ENCODE results near the gene FGFR3. TPM values are rescaled to one million over a fixed set of nuclear protein-coding genes. Genes with fewer than 3 reads are reported as not detected.

FGFR3 gene
- polyA plus RNA-seq, 1 of the 3 experiments (the other 2 are of a cell fraction) = 1.1 TPM

DNA sequence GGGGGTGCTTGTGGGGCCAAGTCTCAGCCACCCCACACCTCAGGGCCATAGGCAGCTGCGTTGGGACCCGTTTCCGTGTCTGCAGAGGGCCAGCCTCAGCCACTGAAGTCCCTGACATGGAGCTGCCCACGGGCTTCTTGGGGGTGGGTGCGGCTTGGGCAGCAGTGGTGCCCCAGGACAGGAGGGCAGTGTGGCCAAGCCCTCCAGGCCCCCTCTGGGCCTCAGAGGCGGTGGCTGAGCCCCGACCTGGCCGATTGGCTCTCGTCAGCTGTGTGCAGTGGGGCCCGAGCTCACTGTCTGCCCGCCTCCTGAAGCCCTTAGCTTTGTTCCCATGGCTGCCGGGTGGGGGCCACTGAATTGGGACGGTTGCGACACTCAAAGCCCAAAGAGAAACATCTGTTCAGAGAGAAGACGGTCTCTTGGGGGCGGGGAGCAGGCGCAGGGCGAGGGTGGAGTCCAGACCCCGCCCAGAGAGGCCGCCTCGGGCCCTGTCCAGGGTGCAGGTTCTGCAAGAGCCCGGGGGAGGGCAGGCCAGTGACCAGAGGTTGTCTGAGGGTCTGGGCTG, 9.1 kb downstream of the FGFR3 start (continued):
- no peak for TF ChIP-seq CTCF (IDR thresholded peaks at IDR 0.05)

DNA sequence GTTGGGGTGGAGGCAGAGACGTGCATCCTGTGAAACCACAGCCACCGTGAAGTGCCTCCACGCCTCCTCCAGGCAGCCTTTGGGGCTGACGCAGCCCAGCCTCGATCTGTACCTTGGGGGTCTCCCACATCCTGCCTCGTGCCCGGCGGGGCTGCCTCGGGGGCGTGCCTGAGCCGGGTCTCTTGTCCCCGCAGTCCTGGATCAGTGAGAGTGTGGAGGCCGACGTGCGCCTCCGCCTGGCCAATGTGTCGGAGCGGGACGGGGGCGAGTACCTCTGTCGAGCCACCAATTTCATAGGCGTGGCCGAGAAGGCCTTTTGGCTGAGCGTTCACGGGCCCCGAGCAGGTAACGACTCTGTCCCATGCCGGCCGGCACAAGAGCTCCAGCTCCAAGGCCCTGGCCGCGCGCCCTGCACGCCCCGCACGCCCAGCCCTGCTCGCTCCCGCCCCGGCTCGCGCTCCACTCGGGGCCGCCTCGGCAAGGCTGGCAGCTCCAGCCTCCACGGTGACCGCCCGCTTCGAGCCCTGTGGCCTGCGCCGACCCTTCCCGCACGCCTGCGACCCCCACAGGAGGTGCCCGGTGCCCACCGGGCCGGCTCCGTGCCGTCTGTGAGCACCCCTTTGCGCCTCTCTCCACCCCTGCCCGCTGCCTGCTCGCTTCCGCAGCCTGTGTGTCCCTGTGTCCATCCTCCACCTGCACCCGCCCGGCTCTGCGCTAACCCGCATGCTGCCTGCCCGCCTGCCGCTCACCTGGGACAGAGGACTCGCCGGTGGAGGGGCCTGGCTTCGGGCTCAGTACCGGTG, 9.8 kb downstream of the FGFR3 start:
- 94% methylated on average over 54 of the region's 71 CpGs for WGBS (ENCODE audit: low lambda C conversion rate)
- POLR2A ChIA-PET = interaction anchor here (1.0 kb wide), 1 partner anchor 16 kb away, joined by 3 read pairs; no protein-coding TSS in a partner anchor

DNA sequence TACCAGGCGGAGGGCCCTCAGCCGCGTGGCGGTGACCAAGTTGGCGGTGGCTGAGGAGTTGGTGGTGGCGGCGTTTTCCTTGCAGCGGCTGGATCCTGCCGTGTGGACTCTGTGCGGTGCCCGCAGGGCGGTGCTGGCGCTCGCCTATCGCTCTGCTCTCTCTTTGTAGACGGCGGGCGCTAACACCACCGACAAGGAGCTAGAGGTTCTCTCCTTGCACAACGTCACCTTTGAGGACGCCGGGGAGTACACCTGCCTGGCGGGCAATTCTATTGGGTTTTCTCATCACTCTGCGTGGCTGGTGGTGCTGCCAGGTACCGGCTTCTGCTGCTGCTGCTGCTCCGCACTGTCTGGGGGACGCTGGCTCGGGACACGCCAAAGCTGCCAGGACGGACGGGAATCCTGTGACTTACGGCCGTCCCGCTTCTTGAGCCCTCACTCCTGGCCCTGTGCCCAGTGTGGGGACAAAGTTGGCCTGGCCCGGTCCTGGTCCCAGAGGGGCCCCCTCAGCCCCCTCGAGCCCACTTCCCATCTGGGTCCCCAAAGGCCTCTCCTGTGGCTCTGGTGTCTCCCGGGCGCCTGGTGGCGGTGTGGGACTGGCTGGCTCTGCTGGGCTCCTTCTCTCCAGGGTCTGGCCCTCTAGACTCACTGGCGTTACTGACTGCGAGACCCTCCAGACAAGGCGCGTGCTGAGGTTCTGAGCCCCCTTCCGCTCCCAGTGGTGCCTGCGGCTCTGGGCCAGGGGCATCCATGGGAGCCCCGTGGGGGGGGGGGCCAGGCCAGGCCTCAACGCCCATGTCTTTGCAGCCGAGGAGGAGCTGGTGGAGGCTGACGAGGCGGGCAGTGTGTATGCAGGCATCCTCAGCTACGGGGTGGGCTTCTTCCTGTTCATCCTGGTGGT, 10.7 kb downstream of the FGFR3 start:
- no peaks in the 10 kb centered on the region for H3K9me2 ChIP-seq
- POLR2A ChIA-PET = interaction anchor here (1.0 kb wide), 1 partner anchor 17 kb away, joined by 3 read pairs; no protein-coding TSS in a partner anchor
- CTCF ChIA-PET = interaction anchor here (1.2 kb wide), 1 partner anchor 55 kb away, joined by 7 read pairs; no protein-coding TSS in a partner anchor
- TF ChIP-seq RCOR1 (IDR thresholded peaks at IDR 0.05; ENCODE audit: low read length) (no peak), TCF12 (IDR thresholded peaks at IDR 0.05) (no peak), SMC3 (IDR thresholded peaks at IDR 0.05; ENCODE audit: low read depth, low read length) (no peak), IRF3 (IDR thresholded peaks at IDR 0.05; ENCODE audit: low read depth, low read length) (no peak), GATA2 (CRISPR knock-in tag; IDR thresholded peaks at IDR 0.05) (no peak), ELF1 (IDR thresholded peaks at IDR 0.05) (no peak), REST (IDR thresholded peaks at IDR 0.05; ENCODE audit: low read depth, low read length) (no peak)
- TF ChIP-seq, protein P1, sequence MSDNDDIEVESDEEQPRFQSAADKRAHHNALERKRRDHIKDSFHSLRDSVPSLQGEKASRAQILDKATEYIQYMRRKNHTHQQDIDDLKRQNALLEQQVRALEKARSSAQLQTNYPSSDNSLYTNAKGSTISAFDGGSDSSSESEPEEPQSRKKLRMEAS (IDR thresholded peaks at IDR 0.05; ENCODE audit: low read depth) = no peak

More for the DNA sequence above, 9.8 kb downstream of the FGFR3 start:
- no peaks in the 10 kb centered on the region for H3F3A ChIP-seq (replicated peaks; ENCODE audit: insufficient read depth)
- no peak overlapping the region for H3K4me2 ChIP-seq
- H3K79me2 ChIP-seq (ENCODE audit: insufficient read depth) = no peaks in the 10 kb centered on the region
- no peaks in the 10 kb centered on the region for H4K20me1 ChIP-seq (ENCODE audit: insufficient read depth)
- no peaks in the 10 kb centered on the region for H3K4me1 ChIP-seq (ENCODE audit: control insufficient read depth in 1 of 2, insufficient read depth in 2 of 2, low read depth in 1 of 2, low read length in 1 of 2)
- H3K27ac ChIP-seq (ENCODE audit: low read depth in 2 of 2, low read length in 1 of 2) = no peak overlapping the region
- DNase-seq = no peak
- no peaks in the 10 kb centered on the region for H3K9me3 ChIP-seq
- CTCF ChIA-PET = no interaction called here
- no peaks in the 10 kb centered on the region for H3K9me2 ChIP-seq
- no peak overlapping the region for H3K4me3 ChIP-seq (ENCODE audit: low read depth in 2 of 2, low read length in 1 of 2)
- no peak overlapping the region for H2AFZ ChIP-seq (ENCODE audit: low read depth)
- H3K9ac ChIP-seq = no peak overlapping the region
- no peaks in the 10 kb centered on the region for H3K27me3 ChIP-seq (ENCODE audit: insufficient read depth)
- no peaks in the 10 kb centered on the region for H3K36me3 ChIP-seq (replicated peaks in 1 of 2; ENCODE audit: control insufficient read depth in 1 of 2, insufficient read depth in 2 of 2, low read length in 1 of 2)
- TF ChIP-seq USF2 (IDR thresholded peaks at IDR 0.05; ENCODE audit: borderline replicate concordance, low read depth, low read length) (no peak), EZH2phosphoT487 (IDR thresholded peaks at IDR 0.05; ENCODE audit: borderline replicate concordance, low read depth) (no peak), FOXJ3 (CRISPR knock-in tag; IDR thresholded peaks at IDR 0.05) (no peak)
- TF ChIP-seq, protein P1 (IDR thresholded peaks at IDR 0.05; ENCODE audit: low read depth) = no peak

More for the DNA sequence above, 10.7 kb downstream of the FGFR3 start:
- Histone ChIP-seq H2AFZ (ENCODE audit: low read depth) (no peak overlapping the region), H3K4me2 (no peak overlapping the region), H3K9me3 (no peaks in the 10 kb centered on the region), H3K4me3 (ENCODE audit: low read depth in 2 of 2, low read length in 1 of 2) (no peak overlapping the region), H3K9ac (no peak overlapping the region), H3K4me1 (ENCODE audit: control insufficient read depth in 1 of 2, insufficient read depth in 2 of 2, low read depth in 1 of 2, low read length in 1 of 2) (no peaks in the 10 kb centered on the region), H3K36me3 (replicated peaks in 1 of 2; ENCODE audit: control insufficient read depth in 1 of 2, insufficient read depth in 2 of 2, low read length in 1 of 2) (no peaks in the 10 kb centered on the region), H3F3A (replicated peaks; ENCODE audit: insufficient read depth) (peaks cover 3% of the 10 kb centered on the region), H3K27me3 (ENCODE audit: insufficient read depth) (no peaks in the 10 kb centered on the region), H3K79me2 (ENCODE audit: insufficient read depth) (no peaks in the 10 kb centered on the region), H4K20me1 (ENCODE audit: insufficient read depth) (no peaks in the 10 kb centered on the region), H3K27ac (ENCODE audit: low read depth in 2 of 2, low read length in 1 of 2) (no peak overlapping the region)
- 87% methylated on average over 24 of the region's 51 CpGs for WGBS (ENCODE audit: low lambda C conversion rate)
- DNase-seq = no peak

All from SK-N-SH (cell line).